ENCODE data around the gene ZMYND8. TPM values are rescaled to one million over a fixed set of nuclear protein-coding genes. Genes with fewer than 3 reads are reported as not detected.

Gene ZMYND8
- total RNA-seq, 1 experiment from 2014 or later, result 29.0 TPM

- H3K9me3 ChIP-seq (ENCODE audit: control insufficient read depth in 1 of 2, insufficient read depth in 1 of 2, low read depth in 1 of 2, low read length in 2 of 2), result no peaks in the 10 kb centered on the region
- H3K27ac ChIP-seq (ENCODE audit: low read depth, low read length), result no peak overlapping the region
- no peak overlapping the region for H2AFZ ChIP-seq (ENCODE audit: low read depth, low read length, poor library complexity, severe bottlenecking)
- intact Hi-C loops (cut with micrococcal nuclease), result no loop called here
- ChIA-PET RAD21 (ENCODE audit: low non-redundant PET in 1 of 2, low total read pairs in 2 of 2, uncharacterized antibody in 2 of 2, unreplicated experiment in 2 of 2) (interaction anchor here in 1 of 2 experiments (0.6 kb wide), 1 partner anchor 13 kb away, joined by 3 read pairs; no protein-coding TSS in a partner anchor), POLR2A (no interaction called here), CTCF (interaction anchor here (1.2 kb wide), 1 partner anchor 12 kb away, joined by 3 read pairs; no protein-coding TSS in a partner anchor)
- no peaks in the 10 kb centered on the region for H4K20me1 ChIP-seq (ENCODE audit: insufficient read depth)
- BruUV-seq (replicated peaks), result no TSS peak
- no peaks in the 10 kb centered on the region for H3K27me3 ChIP-seq (ENCODE audit: insufficient read depth, low read length)
- ATAC-seq (no peak), DNase-seq (ENCODE audit: low read depth, low spot score) (no peak)
- H3K36me3 ChIP-seq (ENCODE audit: control insufficient read depth in 1 of 2, insufficient read depth in 2 of 2, low read length in 2 of 2), result peaks cover 7 to 35% of the 10 kb centered on the region in 2 experiments
- no peak overlapping the region for H3K4me2 ChIP-seq (ENCODE audit: low read length)
- no peaks in the 10 kb centered on the region for H3K9me2 ChIP-seq (ENCODE audit: insufficient read depth)
- no peak overlapping the region for H3K9ac ChIP-seq (ENCODE audit: low read length)
- H3K4me1 ChIP-seq (ENCODE audit: control insufficient read depth in 1 of 2, insufficient read depth in 2 of 2, low read length in 2 of 2), result no peaks in the 10 kb centered on the region
- 0 out of 2 replicates have a peak, but pooled peaks cover 4% of the 10 kb centered on the region for H3K79me2 ChIP-seq (ENCODE audit: insufficient read depth, low read length)
- TF ChIP-seq POLR2AphosphoS5 (IDR thresholded peaks at IDR 0.05; ENCODE audit: low read depth, low read length), result no peak
- no peak for TF ChIP-seq TCF7L2 (IDR thresholded peaks at IDR 0.05; ENCODE audit: borderline replicate concordance, extremely low read depth, insufficient read depth, insufficient read length)
- TF ChIP-seq REST (IDR thresholded peaks at IDR 0.05; ENCODE audit: low read depth), result no peak
- TF ChIP-seq CTCF (IDR thresholded peaks at IDR 0.05 in 2 of 3, conservative IDR thresholded peaks at IDR 0.05 in 1 of 3; ENCODE audit: borderline replicate concordance in 1 of 3, insufficient read depth in 1 of 3, low read depth in 2 of 3, low read length in 2 of 3), result no peak
- no peak for TF ChIP-seq EGR1 (IDR thresholded peaks at IDR 0.05; ENCODE audit: low read depth)
- TF ChIP-seq CBX3 (IDR thresholded peaks at IDR 0.05; ENCODE audit: low read depth), result no peak
- no peak for TF ChIP-seq RAD21 (IDR thresholded peaks at IDR 0.05; ENCODE audit: low read depth)
- no peak for TF ChIP-seq MAX (IDR thresholded peaks at IDR 0.05)
- TF ChIP-seq EZH2 (IDR thresholded peaks at IDR 0.05), result no peak
- TF ChIP-seq CEBPB (IDR thresholded peaks at IDR 0.05; ENCODE audit: low read depth), result no peak
- no peak for TF ChIP-seq FOSL1 (IDR thresholded peaks at IDR 0.05; ENCODE audit: low read depth)
- TF ChIP-seq POLR2A (IDR thresholded peaks at IDR 0.05; ENCODE audit: borderline replicate concordance, extremely low read depth, insufficient read depth, insufficient read length), result no peak
- TF ChIP-seq EZH2phosphoT487 (IDR thresholded peaks at IDR 0.05; ENCODE audit: borderline replicate concordance), result no peak
- H3K4me3 ChIP-seq (replicated peaks in 1 of 2; ENCODE audit: low read depth in 1 of 2, low read length in 2 of 2), result no peak overlapping the region
Observed at GRCh38 chr20:47216819-47217410, 139.6 kb downstream of the ZMYND8 start.

All from HCT116 (cell line).